Measurements from ENCODE around the gene NPC2. TPM values are rescaled to one million over a fixed set of nuclear protein-coding genes. Genes with fewer than 3 reads are reported as not detected.
"Not testable (repeated sequence)": the region's sequence is repeated elsewhere in the genome, so short reads cannot be mapped to it uniquely, and the experiment has no call there.

Gene NPC2
- total RNA-seq (100 to 1,000 TPM in 1 of 5 experiments, 10 to 100 TPM in 4; 37.9 to 108 (median 56.3) TPM), polyA plus RNA-seq (10 to 100 TPM; 66.9 to 71.3 TPM), total RNA-seq (9.2 reads per million, percentile 34 among the genes with 10 or more reads in this experiment)

- ChIA-PET CTCF (no interaction called here), POLR2A (interaction anchor here (0.6 to 1.0 kb wide), 3 partner anchors 924 to 1435 kb away, joined by 3 to 5 read pairs (median 3); partner anchors contain the start of genes ACOT2, RBM25 and RIOX1)
- no peaks in the 10 kb centered on the region for H3K27me3 ChIP-seq (ENCODE audit: control insufficient read depth in 2 of 2, insufficient read depth in 2 of 2, low read length in 2 of 2)
- H3K9me3 ChIP-seq (ENCODE audit: control insufficient read depth in 2 of 3, low read length in 3 of 3), result no peaks in the 10 kb centered on the region
- DNase-seq, result peak in 4 of 9 donors; percentile 4 to 21 (median 16)
- intact Hi-C loops (cut with micrococcal nuclease), result loop anchor here (1.0 to 10.0 kb wide), 22 partner anchors 34 to 1662 kb away; partner anchors contain the start of genes ALDH6A1 (in 2 of the 2), AREL1 (in 2 of the 2), DCAF4 (in 2 of the 2) and EIF2B2 (in 2 of the 2)
- Mint-ChIP-seq H3K4me3 (peak within 1 kb of the TSS in 1 of 10 donors; percentile 89), H3K27me3 (no peaks in the 10 kb centered on the region), H3K4me1 (peaks cover 7 to 45% (median 34%) of the 10 kb centered on the region in 7 donors), H3K27ac (peak within 1 kb of the TSS in 7 of 9 donors; percentile 87 to 96 (median 91)), H3K36me3 (peaks cover 0 to 17% (median 0%) of the 10 kb centered on the region in 5 donors), H3K9me3 (no peaks in the 10 kb centered on the region)
- peaks cover 12 to 18% of the 10 kb centered on the region in 2 donors for H3K4me1 ChIP-seq (ENCODE audit: control insufficient read depth in 2 of 2, insufficient read depth in 2 of 2, low read length in 2 of 2)
- ATAC-seq, result no peak
- H3K4me3 ChIP-seq (ENCODE audit: low read length), result peak within 1 kb of the TSS; percentile 96
- H3K36me3 ChIP-seq (ENCODE audit: control insufficient read depth in 2 of 3, insufficient read depth in 3 of 3, low read length in 3 of 3), result peaks cover 0 to 8% (median 0%) of the 10 kb centered on the region in 3 experiments
- peak within 1 kb of the TSS; percentile 91 for H3K27ac ChIP-seq (ENCODE audit: low read depth, low read length)
Measured at GRCh38 chr14:74492776-74493342, at the start of gene NPC2. Gene NPC2 (minus strand): TSS chr14:74493305. CDS start chr14:74493274, 31 bp downstream.

GRCh38 chr14:74542056-74542685, 49.1 kb upstream of the NPC2 start:
- no peaks in the 10 kb centered on the region for H3K9me3 ChIP-seq (ENCODE audit: control insufficient read depth in 2 of 3, low read length in 3 of 3)
- no peak overlapping the region for H3K27ac ChIP-seq (ENCODE audit: low read depth, low read length)
- no peaks in the 10 kb centered on the region for H3K9me3 Mint-ChIP-seq
- no peaks in the 10 kb centered on the region for H3K27me3 ChIP-seq (ENCODE audit: control insufficient read depth in 2 of 2, insufficient read depth in 2 of 2, low read length in 2 of 2)
- H3K27me3 Mint-ChIP-seq, result peaks cover 0 to 8% (median 0%) of the 10 kb centered on the region in 5 donors
- H3K4me1 ChIP-seq (ENCODE audit: control insufficient read depth in 2 of 2, insufficient read depth in 2 of 2, low read length in 2 of 2), result no peaks in the 10 kb centered on the region
- no peaks in the 10 kb centered on the region for H3K36me3 Mint-ChIP-seq
- H3K27ac Mint-ChIP-seq, result no peak overlapping the region
- ATAC-seq, result no peak
- DNase-seq, result no peak
- no peak overlapping the region for H3K4me3 Mint-ChIP-seq
- no peaks in the 10 kb centered on the region for H3K36me3 ChIP-seq (ENCODE audit: control insufficient read depth in 2 of 3, insufficient read depth in 3 of 3, low read length in 3 of 3)
- intact Hi-C loops (cut with micrococcal nuclease), result no loop called here
- H3K4me1 Mint-ChIP-seq, result no peaks in the 10 kb centered on the region
- CTCF ChIA-PET, result no interaction called here
- no peak overlapping the region for H3K4me3 ChIP-seq (ENCODE audit: low read length)
- POLR2A ChIA-PET, result no interaction called here

GRCh38 chr14:74541225-74541624, 48.1 kb upstream of the NPC2 start:
- no peak overlapping the region for H3K27ac Mint-ChIP-seq
- DNase-seq (no peak), ATAC-seq (no peak)
- H3K9me3 Mint-ChIP-seq, result no peaks in the 10 kb centered on the region
- CTCF ChIA-PET, result no interaction called here
- H3K4me1 ChIP-seq (ENCODE audit: control insufficient read depth in 2 of 2, insufficient read depth in 2 of 2, low read length in 2 of 2), result no peaks in the 10 kb centered on the region
- H3K27me3 Mint-ChIP-seq, result peaks cover 0 to 8% (median 0%) of the 10 kb centered on the region in 5 donors
- H3K27me3 ChIP-seq (ENCODE audit: control insufficient read depth in 2 of 2, insufficient read depth in 2 of 2, low read length in 2 of 2), result no peaks in the 10 kb centered on the region
- H3K36me3 ChIP-seq (ENCODE audit: control insufficient read depth in 2 of 3, insufficient read depth in 3 of 3, low read length in 3 of 3), result no peaks in the 10 kb centered on the region
- H3K27ac ChIP-seq (ENCODE audit: low read depth, low read length), result no peak overlapping the region
- no peaks in the 10 kb centered on the region for H3K36me3 Mint-ChIP-seq
- no peaks in the 10 kb centered on the region for H3K4me1 Mint-ChIP-seq
- no peak overlapping the region for H3K4me3 ChIP-seq (ENCODE audit: low read length)
- intact Hi-C loops (cut with micrococcal nuclease), result no loop called here
- no peaks in the 10 kb centered on the region for H3K9me3 ChIP-seq (ENCODE audit: control insufficient read depth in 2 of 3, low read length in 3 of 3)
- no peak overlapping the region for H3K4me3 Mint-ChIP-seq
- POLR2A ChIA-PET, result no interaction called here

GRCh38 chr14:74539503-74539902, 46.4 kb upstream of the NPC2 start:
- H3K27me3 Mint-ChIP-seq, result peaks cover 0 to 8% (median 0%) of the 10 kb centered on the region in 5 donors
- H3K9me3 Mint-ChIP-seq, result no peaks in the 10 kb centered on the region
- intact Hi-C loops (cut with micrococcal nuclease), result no loop called here
- no peak for ATAC-seq
- ChIA-PET POLR2A (interaction anchor here (0.5 kb wide), 1 partner anchor 677 kb away, joined by 3 read pairs; no protein-coding TSS in a partner anchor), CTCF (interaction anchor here (0.9 kb wide), 1 partner anchor 23 kb away, joined by 4 read pairs; no protein-coding TSS in a partner anchor)
- H3K4me3 Mint-ChIP-seq, result no peak overlapping the region
- H3K9me3 ChIP-seq (ENCODE audit: control insufficient read depth in 2 of 3, low read length in 3 of 3), result no peaks in the 10 kb centered on the region
- no peak overlapping the region for H3K4me3 ChIP-seq (ENCODE audit: low read length)
- no peaks in the 10 kb centered on the region for H3K27me3 ChIP-seq (ENCODE audit: control insufficient read depth in 2 of 2, insufficient read depth in 2 of 2, low read length in 2 of 2)
- no peaks in the 10 kb centered on the region for H3K4me1 Mint-ChIP-seq
- no peaks in the 10 kb centered on the region for H3K36me3 ChIP-seq (ENCODE audit: control insufficient read depth in 2 of 3, insufficient read depth in 3 of 3, low read length in 3 of 3)
- no peak for DNase-seq
- H3K36me3 Mint-ChIP-seq, result no peaks in the 10 kb centered on the region
- H3K27ac Mint-ChIP-seq, result no peak overlapping the region
- no peak overlapping the region for H3K27ac ChIP-seq (ENCODE audit: low read depth, low read length)
- H3K4me1 ChIP-seq (ENCODE audit: control insufficient read depth in 2 of 2, insufficient read depth in 2 of 2, low read length in 2 of 2), result no peaks in the 10 kb centered on the region

- intact Hi-C loops (cut with micrococcal nuclease), result no loop called here
Measured at GRCh38 chr14:74538411-74539391, 45.6 kb upstream of the NPC2 start.

GRCh38 chr14:74536336-74536735, 43.2 kb upstream of the NPC2 start:
- H3K27me3 Mint-ChIP-seq; H3K27ac Mint-ChIP-seq; H3K27ac ChIP-seq (ENCODE audit: low read depth, low read length); H3K9me3 Mint-ChIP-seq; H3K27me3 ChIP-seq (ENCODE audit: control insufficient read depth in 2 of 2, insufficient read depth in 2 of 2, low read length in 2 of 2); H3K4me3 Mint-ChIP-seq; CTCF ChIA-PET; H3K4me1 Mint-ChIP-seq; H3K4me3 ChIP-seq (ENCODE audit: low read length); H3K9me3 ChIP-seq (ENCODE audit: control insufficient read depth in 2 of 3, low read length in 3 of 3); H3K36me3 ChIP-seq (ENCODE audit: control insufficient read depth in 2 of 3, insufficient read depth in 3 of 3, low read length in 3 of 3); ATAC-seq; POLR2A ChIA-PET; H3K36me3 Mint-ChIP-seq; intact Hi-C loops (cut with micrococcal nuclease); DNase-seq; H3K4me1 ChIP-seq (ENCODE audit: control insufficient read depth in 2 of 2, insufficient read depth in 2 of 2, low read length in 2 of 2): not testable (repeated sequence)

More at GRCh38 chr14:74538411-74539391, 45.6 kb upstream of the NPC2 start:
- Histone ChIP-seq H3K4me3 (ENCODE audit: low read length) (no peak overlapping the region), H3K4me1 (ENCODE audit: control insufficient read depth in 2 of 2, insufficient read depth in 2 of 2, low read length in 2 of 2) (no peaks in the 10 kb centered on the region), H3K9me3 (ENCODE audit: control insufficient read depth in 2 of 3, low read length in 3 of 3) (no peaks in the 10 kb centered on the region), H3K36me3 (ENCODE audit: control insufficient read depth in 2 of 3, insufficient read depth in 3 of 3, low read length in 3 of 3) (no peaks in the 10 kb centered on the region), H3K27ac (ENCODE audit: low read depth, low read length) (no peak overlapping the region), H3K27me3 (ENCODE audit: control insufficient read depth in 2 of 2, insufficient read depth in 2 of 2, low read length in 2 of 2) (no peaks in the 10 kb centered on the region)
- POLR2A ChIA-PET, result interaction anchor here (0.5 kb wide), 1 partner anchor 677 kb away, joined by 3 read pairs; no protein-coding TSS in a partner anchor
- peaks cover 0 to under 1% (median 0%) of the 10 kb centered on the region in 7 donors for H3K4me1 Mint-ChIP-seq
- ATAC-seq, result no peak
- no peak overlapping the region for H3K4me3 Mint-ChIP-seq
- CTCF ChIA-PET, result interaction anchor here (0.9 kb wide), 1 partner anchor 24 kb away, joined by 4 read pairs; no protein-coding TSS in a partner anchor
- no peaks in the 10 kb centered on the region for H3K9me3 Mint-ChIP-seq
- no peak for DNase-seq
- H3K27ac Mint-ChIP-seq, result no peak overlapping the region
- H3K27me3 Mint-ChIP-seq, result peaks cover 0 to 6% (median 0%) of the 10 kb centered on the region in 5 donors
- no peaks in the 10 kb centered on the region for H3K36me3 Mint-ChIP-seq
